Activated naive CD4-positive, alpha-beta T cell treated with anti-CD3 and anti-CD28 coated beads, Interleukin-2, amount 50 U/mL, for 72 hours (primary cell): ENCODE results near the gene CHCHD6. TPM values are rescaled to one million over a fixed set of nuclear protein-coding genes. Genes with fewer than 3 reads are reported as not detected.
"Not testable (repeated sequence)": the region's sequence is repeated elsewhere in the genome, so short reads cannot be mapped to it uniquely, and the experiment has no call there.

ENCODE experiments used
- ATAC-seq, 2 donors: fragments of 150-1000 bp; cut with Tn5 transposase; 2 replicates each; pipeline ENCODE4 v1.10.0; 2021; ENCODE audit warnings: mild to moderate bottlenecking in 2 of 2, moderate library complexity in 2 of 2
- DNase-seq, 2 donors: peaks; one replicate each; pipeline ENCODE4 v3.0.0; 2021 to 2022; ENCODE audit warnings: low spot score in 2 of 2
- H3K27ac Mint-ChIP-seq, 2 donors: one replicate each; pipeline ENCODE4 v1.8.0; 2022; ENCODE audit warnings: mild to moderate bottlenecking in 2 of 2, mixed read lengths in 2 of 2
- H3K36me3 Mint-ChIP-seq, 2 donors: one replicate each; pipeline ENCODE4 v1.8.0; 2022; ENCODE audit warnings: mixed read lengths in 2 of 2
- H3K9me3 Mint-ChIP-seq, 2 donors: one replicate each; pipeline ENCODE4 v1.8.0; 2022; ENCODE audit warnings: mixed read lengths in 2 of 2
- total RNA-seq, 2 donors: library from RNA; stranded (reverse); gene quantifications; one replicate each; pipeline ENCODE4 v1.2.3, GENCODE V29; 2022

CHCHD6 gene
- total RNA-seq, 2 donors from 2014 or later, result 13.6 to 19.7 TPM

DNA sequence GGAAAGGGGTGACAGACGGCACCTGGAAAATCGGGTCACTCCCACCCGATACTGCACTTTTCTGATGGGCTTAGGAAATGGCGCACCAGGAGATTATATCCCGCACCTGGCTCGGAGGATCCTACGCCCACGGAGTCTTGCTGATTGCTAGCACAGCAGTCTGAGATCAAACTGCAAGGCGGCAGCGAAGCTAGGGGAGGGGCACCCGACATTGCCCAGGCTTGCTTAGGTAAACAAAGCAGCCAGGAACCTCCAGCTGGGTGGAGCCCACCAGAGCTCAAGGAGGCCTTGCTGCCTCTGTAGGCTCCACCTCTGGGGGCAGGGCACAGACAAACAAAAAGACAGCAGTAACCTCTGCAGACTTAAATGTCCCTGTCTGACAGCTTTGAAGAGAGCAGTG, 97.3 kb downstream of the CHCHD6 start:
- peaks cover 41 to 48% of the 10 kb centered on the region in 2 donors for H3K36me3 Mint-ChIP-seq
- H3K27ac Mint-ChIP-seq, DNase-seq, ATAC-seq: not testable (repeated sequence)
- peaks cover 14 to 21% of the 10 kb centered on the region in 2 donors for H3K9me3 Mint-ChIP-seq

GRCh38 chr3:126807795-126808194, 103.8 kb downstream of the CHCHD6 start:
- ATAC-seq (no peak), DNase-seq (no peak)
- Mint-ChIP-seq H3K36me3 (peaks cover 0 to 8% of the 10 kb centered on the region in 2 donors), H3K27ac (no peak overlapping the region), H3K9me3 (peaks cover 0 to 7% of the 10 kb centered on the region in 2 donors)

GRCh38 chr3:126811530-126811929, 107.5 kb downstream of the CHCHD6 start:
- Mint-ChIP-seq H3K36me3 (no peaks in the 10 kb centered on the region), H3K27ac (no peak overlapping the region), H3K9me3 (no peaks in the 10 kb centered on the region)
- ATAC-seq, result no peak
- DNase-seq, result no peak

DNA sequence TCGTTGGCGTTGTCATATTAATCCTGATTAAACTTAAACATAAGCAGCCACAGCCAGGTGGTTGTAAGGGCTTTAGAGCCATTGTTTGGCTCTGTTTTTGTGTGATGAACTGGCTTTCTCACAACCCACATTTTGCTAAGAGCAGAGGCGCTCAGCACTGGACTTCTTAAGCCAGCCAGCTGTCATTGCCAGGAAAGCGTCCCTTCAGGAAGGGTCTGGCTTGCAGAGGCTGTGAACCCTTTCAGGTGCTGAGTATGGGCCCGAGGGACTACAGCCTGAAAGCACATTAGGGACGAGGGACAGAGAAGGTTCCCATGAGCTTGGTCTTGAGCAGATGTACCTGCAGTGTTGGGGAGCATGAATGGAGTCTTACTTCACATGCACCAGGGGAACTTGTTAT, 112.3 kb downstream of the CHCHD6 start:
- DNase-seq, result no peak
- H3K27ac Mint-ChIP-seq, result no peak overlapping the region
- no peak for ATAC-seq

DNA sequence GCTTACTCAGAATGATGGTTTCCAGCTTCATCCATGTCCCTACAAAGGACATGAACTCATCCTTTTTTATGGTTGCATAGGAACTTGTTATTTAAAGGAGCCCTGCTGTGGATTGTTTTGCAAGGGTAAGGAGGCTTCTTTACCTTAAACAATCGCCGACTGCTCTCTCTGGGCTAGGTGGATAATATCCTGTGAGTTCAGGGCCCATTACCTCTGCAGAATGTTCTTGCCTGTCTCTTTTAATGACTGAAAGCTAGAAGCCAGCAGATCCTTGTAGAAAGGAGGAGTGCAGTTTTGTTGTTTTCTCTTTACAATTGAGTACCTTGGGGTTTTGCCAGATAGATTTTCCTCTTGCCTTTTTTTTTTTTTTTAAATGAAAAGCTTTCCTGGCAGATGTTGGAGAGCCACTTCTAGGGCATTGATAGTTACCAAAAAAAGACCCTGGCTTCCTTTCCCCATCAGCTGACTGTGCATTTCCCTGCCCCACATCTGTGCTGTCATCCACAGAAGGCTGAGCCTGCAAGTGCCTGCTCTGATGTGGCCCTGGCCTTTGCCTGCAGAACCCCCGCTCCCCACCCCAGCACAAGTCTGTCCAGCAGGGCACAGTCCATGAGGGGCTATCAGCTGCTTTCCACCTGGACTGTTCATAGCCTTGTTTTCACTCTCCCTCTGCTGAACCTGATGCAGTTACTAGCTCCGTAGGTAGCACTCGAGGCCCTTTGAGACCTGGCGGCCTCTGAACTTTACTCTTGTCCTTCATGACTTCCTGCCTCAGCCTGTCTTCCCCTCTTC, 113.1 kb downstream of the CHCHD6 start:
- ATAC-seq (no peak), DNase-seq (no peak)
- H3K9me3 Mint-ChIP-seq, result peaks cover 7 to 8% of the 10 kb centered on the region in 2 donors
- peak overlapping the region in 1 of 2 donors; percentile 22 for H3K27ac Mint-ChIP-seq
- peaks cover 9 to 16% of the 10 kb centered on the region in 2 donors for H3K36me3 Mint-ChIP-seq

More for the DNA sequence above, 112.3 kb downstream of the CHCHD6 start:
- peaks cover 0 to 7% of the 10 kb centered on the region in 2 donors for H3K9me3 Mint-ChIP-seq
- peaks cover 0 to 8% of the 10 kb centered on the region in 2 donors for H3K36me3 Mint-ChIP-seq

DNA sequence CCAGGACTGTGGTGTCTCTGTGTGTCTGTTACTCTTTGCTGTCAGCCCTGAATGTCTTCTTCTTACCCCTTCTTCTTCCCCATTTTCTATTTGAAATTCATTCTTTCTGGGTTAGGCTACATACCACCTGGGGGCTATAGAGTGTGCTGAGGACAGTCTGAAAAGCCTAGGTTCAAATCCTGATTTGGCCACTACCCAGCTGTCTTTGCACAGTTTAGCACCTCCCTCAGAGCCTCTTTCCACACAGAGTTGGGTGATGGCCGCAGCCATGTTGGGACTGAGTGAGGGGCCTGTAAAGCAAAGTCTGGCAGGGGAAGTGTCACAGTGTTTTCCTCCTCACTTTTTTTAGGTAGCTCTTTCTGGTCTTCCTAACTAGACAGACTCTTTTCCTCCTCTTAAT, 113.7 kb downstream of the CHCHD6 start:
- Mint-ChIP-seq H3K36me3 (peaks cover 10 to 16% of the 10 kb centered on the region in 2 donors), H3K9me3 (peaks cover 7 to 8% of the 10 kb centered on the region in 2 donors), H3K27ac (peak overlapping the region in 1 of 2 donors; percentile 22)
- ATAC-seq (no peak), DNase-seq (no peak)

GRCh38 chr3:126818400-126819095, 114.5 kb downstream of the CHCHD6 start:
- ATAC-seq, result no peak
- DNase-seq, result no peak
- peaks cover 10 to 16% of the 10 kb centered on the region in 2 donors for H3K36me3 Mint-ChIP-seq
- H3K27ac Mint-ChIP-seq, result peak overlapping the region in 1 of 2 donors; percentile 47
- peaks cover 7 to 8% of the 10 kb centered on the region in 2 donors for H3K9me3 Mint-ChIP-seq

GRCh38 chr3:126826693-126827092, 122.7 kb downstream of the CHCHD6 start:
- DNase-seq, result no peak
- peaks cover 5 to 6% of the 10 kb centered on the region in 2 donors for H3K36me3 Mint-ChIP-seq
- peaks cover 0 to 5% of the 10 kb centered on the region in 2 donors for H3K9me3 Mint-ChIP-seq
- no peak overlapping the region for H3K27ac Mint-ChIP-seq
- ATAC-seq, result no peak

DNA sequence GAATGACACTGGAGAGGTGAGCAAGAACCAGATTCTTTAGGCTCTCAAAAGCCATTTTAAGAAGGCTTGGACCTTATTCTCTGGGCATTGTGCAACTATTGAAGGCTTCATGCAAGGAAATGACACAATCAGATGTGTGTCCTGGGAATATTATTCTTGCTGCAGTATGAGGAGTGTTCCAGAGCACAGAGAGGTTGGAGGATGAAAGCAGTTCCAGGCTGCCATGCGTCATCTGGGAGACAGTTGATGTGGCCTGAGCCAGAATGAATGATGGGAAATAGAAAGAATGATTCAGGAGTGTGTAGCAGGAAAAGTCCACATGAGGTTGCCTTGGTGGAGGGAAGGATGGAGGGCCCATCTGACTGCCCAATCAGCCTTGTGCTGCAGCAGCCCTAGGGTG, 123.1 kb downstream of the CHCHD6 start:
- no peak overlapping the region for H3K27ac Mint-ChIP-seq
- DNase-seq (no peak), ATAC-seq (no peak)
- H3K36me3 Mint-ChIP-seq, result peaks cover under 1 to 2% of the 10 kb centered on the region in 2 donors
- H3K9me3 Mint-ChIP-seq, result peaks cover 0 to under 1% of the 10 kb centered on the region in 2 donors

- H3K27ac Mint-ChIP-seq, result no peak overlapping the region
- H3K9me3 Mint-ChIP-seq, result no peaks in the 10 kb centered on the region
- ATAC-seq (no peak), DNase-seq (no peak)
- H3K36me3 Mint-ChIP-seq, result no peaks in the 10 kb centered on the region
Observed at GRCh38 chr3:126828306-126828705, 124.3 kb downstream of the CHCHD6 start.

DNA sequence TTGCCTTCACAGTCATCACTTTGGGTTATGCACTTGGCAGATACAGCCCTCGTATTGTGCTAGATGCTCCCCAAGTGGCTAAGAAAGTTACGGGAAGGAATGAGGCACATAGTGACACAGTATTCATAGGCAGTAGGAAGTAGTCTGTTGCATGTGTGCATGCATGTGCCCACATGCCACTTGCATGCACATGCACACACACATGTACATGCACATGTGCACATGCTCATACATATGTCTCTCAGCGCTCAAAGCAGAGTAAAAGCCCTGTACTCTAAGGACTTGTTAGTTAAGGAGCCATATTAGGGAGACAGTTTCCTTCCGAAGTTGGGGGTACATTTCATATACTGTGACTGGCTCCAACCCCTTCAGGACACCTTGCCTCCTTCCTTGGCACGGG, 128.9 kb downstream of the CHCHD6 start:
- ATAC-seq (no peak), DNase-seq (no peak)
- Mint-ChIP-seq H3K9me3 (no peaks in the 10 kb centered on the region), H3K36me3 (peaks cover 0 to 4% of the 10 kb centered on the region in 2 donors), H3K27ac (no peak overlapping the region)

GRCh38 chr3:126834596-126835471, 130.8 kb downstream of the CHCHD6 start:
- no peak for DNase-seq
- Mint-ChIP-seq H3K9me3 (no peaks in the 10 kb centered on the region), H3K27ac (peak overlapping the region in 1 of 2 donors; percentile 52)

GRCh38 chr3:126835472-126836219, 131.6 kb downstream of the CHCHD6 start:
- DNase-seq, result no peak
- Mint-ChIP-seq H3K9me3 (no peaks in the 10 kb centered on the region), H3K36me3 (peaks cover 0 to 4% of the 10 kb centered on the region in 2 donors), H3K27ac (no peak overlapping the region)
- ATAC-seq, result no peak

More at GRCh38 chr3:126834596-126835471, 130.8 kb downstream of the CHCHD6 start:
- ATAC-seq, result no peak
- H3K36me3 Mint-ChIP-seq, result peaks cover 0 to 4% of the 10 kb centered on the region in 2 donors

DNA sequence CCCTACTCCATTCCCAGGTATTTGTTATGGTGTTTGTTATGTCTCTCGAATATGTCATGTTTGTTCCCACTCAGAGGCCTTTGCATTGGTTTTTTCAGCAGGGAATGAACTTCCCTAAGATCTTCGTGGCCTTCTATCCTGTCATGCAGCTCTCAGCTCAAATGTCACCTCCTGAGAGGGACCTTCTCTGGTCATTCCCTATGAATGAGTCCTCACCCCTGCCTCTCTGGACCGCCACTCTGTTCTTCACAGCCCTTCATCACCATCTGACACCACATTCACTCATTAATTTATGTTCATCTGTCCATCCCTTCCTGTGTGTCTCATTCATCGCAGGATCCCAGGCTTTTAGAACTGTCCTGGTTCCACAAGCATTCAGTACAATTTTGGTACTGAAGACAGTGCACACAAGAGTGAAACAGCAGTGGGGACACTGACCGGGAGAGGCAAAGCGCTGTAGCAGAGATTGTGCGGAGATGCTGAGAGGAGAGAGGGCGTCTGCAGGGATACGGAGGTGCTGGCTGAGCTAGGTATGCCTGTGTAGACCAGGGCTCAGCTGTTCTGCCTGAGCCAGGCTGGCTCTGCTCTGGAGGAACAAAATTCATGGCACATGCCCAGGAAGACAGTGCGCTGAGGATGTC, 132.3 kb downstream of the CHCHD6 start:
- Mint-ChIP-seq H3K27ac (no peak overlapping the region), H3K36me3 (peaks cover 0 to 4% of the 10 kb centered on the region in 2 donors), H3K9me3 (no peaks in the 10 kb centered on the region)
- ATAC-seq (no peak), DNase-seq (no peak)

DNA sequence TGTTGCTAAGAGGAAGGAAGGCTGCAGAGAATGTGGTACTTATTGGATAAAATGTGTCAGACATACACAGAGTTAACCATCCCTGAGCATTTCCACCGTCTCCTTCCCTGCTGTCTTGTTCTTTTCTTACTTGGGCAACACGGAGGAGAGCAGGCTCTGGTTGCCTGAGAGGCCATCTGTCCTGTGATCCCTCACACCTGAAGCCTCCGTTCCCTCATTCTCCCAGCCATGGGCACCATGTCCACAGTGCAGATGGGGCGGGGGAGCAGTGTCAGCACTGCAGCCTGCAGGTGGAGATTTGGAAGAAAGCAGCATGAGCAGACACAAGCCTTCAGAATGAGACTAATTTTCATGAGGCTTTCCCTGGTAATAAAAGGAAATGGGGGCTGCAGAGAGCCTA, 133.7 kb downstream of the CHCHD6 start:
- H3K27ac Mint-ChIP-seq, result no peak overlapping the region
- peaks cover 0 to 4% of the 10 kb centered on the region in 2 donors for H3K36me3 Mint-ChIP-seq
- H3K9me3 Mint-ChIP-seq, result no peaks in the 10 kb centered on the region

More for the DNA sequence above, 133.7 kb downstream of the CHCHD6 start:
- DNase-seq (no peak), ATAC-seq (no peak)
